ENCODE data around the gene NT5DC2. TPM values are rescaled to one million over a fixed set of nuclear protein-coding genes. Genes with fewer than 3 reads are reported as not detected.

Gene NT5DC2
- total RNA-seq, 2 experiments from 2014 or later: 53.8 to 61.7 TPM

GRCh38 chr3:52557011-52557960 is 23.6 kb upstream of the NT5DC2 start:
- intact Hi-C loops (cut with micrococcal nuclease): no loop called here

GRCh38 chr3:52555056-52555455 is 21.4 kb upstream of the NT5DC2 start:
- intact Hi-C loops (cut with micrococcal nuclease): no loop called here
- no peak overlapping the region for H3K27ac Mint-ChIP-seq
- peaks cover 24% of the 10 kb centered on the region for H3K36me3 Mint-ChIP-seq (ENCODE audit: low read depth)
- ATAC-seq: no peak
- no peak for TF ChIP-seq CTCF (IDR thresholded peaks at IDR 0.05)
- ChIA-PET POLR2A (interaction anchor here (1.0 kb wide), 1 partner anchor 90 kb away, joined by 3 read pairs; no protein-coding TSS in a partner anchor), CTCF (interaction anchor here (1.0 kb wide), 1 partner anchor 335 kb away, joined by 3 read pairs; no protein-coding TSS in a partner anchor)
- DNase-seq: no peak
- H3K27me3 Mint-ChIP-seq: no peaks in the 10 kb centered on the region
- H3K4me3 Mint-ChIP-seq: no peak overlapping the region
- H3K4me1 Mint-ChIP-seq (ENCODE audit: low read depth): peaks cover 7% of the 10 kb centered on the region
- H3K9me3 Mint-ChIP-seq: no peaks in the 10 kb centered on the region

More at GRCh38 chr3:52557011-52557960, 23.6 kb upstream of the NT5DC2 start:
- TF ChIP-seq CTCF (IDR thresholded peaks at IDR 0.05): no peak
- ChIA-PET CTCF (interaction anchor here (0.9 kb wide), 1 partner anchor 145 kb away, joined by 3 read pairs; no protein-coding TSS in a partner anchor), POLR2A (no interaction called here)
- Mint-ChIP-seq H3K36me3 (ENCODE audit: low read depth) (peaks cover 32% of the 10 kb centered on the region), H3K27me3 (no peaks in the 10 kb centered on the region), H3K27ac (no peak overlapping the region), H3K4me1 (ENCODE audit: low read depth) (peaks cover 7% of the 10 kb centered on the region), H3K4me3 (no peak overlapping the region), H3K9me3 (no peaks in the 10 kb centered on the region)
- DNase-seq (no peak), ATAC-seq (no peak)

GRCh38 chr3:52554026-52554755 is 20.5 kb upstream of the NT5DC2 start:
- ATAC-seq (no peak), DNase-seq (no peak)
- Mint-ChIP-seq H3K4me1 (ENCODE audit: low read depth) (peaks cover 7% of the 10 kb centered on the region), H3K36me3 (ENCODE audit: low read depth) (peaks cover 18% of the 10 kb centered on the region), H3K27ac (no peak overlapping the region), H3K4me3 (no peak overlapping the region), H3K9me3 (no peaks in the 10 kb centered on the region), H3K27me3 (no peaks in the 10 kb centered on the region)
- ChIA-PET POLR2A (interaction anchor here (1.2 kb wide), 1 partner anchor 17 kb away, joined by 3 read pairs; no protein-coding TSS in a partner anchor), CTCF (interaction anchor here (0.7 kb wide), 1 partner anchor 9 kb away, joined by 4 read pairs; no protein-coding TSS in a partner anchor)
- intact Hi-C loops (cut with micrococcal nuclease): no loop called here
- no peak for TF ChIP-seq CTCF (IDR thresholded peaks at IDR 0.05)

GRCh38 chr3:52552089-52552488 is 18.4 kb upstream of the NT5DC2 start:
- ChIA-PET POLR2A (interaction anchor here (0.8 to 1.1 kb wide), 2 partner anchors 9 to 219 kb away, joined by 3 read pairs; partner anchors contain the start of gene NEK4), CTCF (interaction anchor here (1.1 to 1.4 kb wide), 3 partner anchors 9 to 11 kb away, joined by 3 to 4 read pairs (median 4); no protein-coding TSS in a partner anchor)
- DNase-seq (no peak), ATAC-seq (no peak)
- intact Hi-C loops (cut with micrococcal nuclease): no loop called here
- no peak for TF ChIP-seq CTCF (IDR thresholded peaks at IDR 0.05)
- Mint-ChIP-seq H3K27me3 (no peaks in the 10 kb centered on the region), H3K4me3 (no peak overlapping the region), H3K4me1 (ENCODE audit: low read depth) (peaks cover 7% of the 10 kb centered on the region), H3K9me3 (no peaks in the 10 kb centered on the region), H3K36me3 (ENCODE audit: low read depth) (peaks cover 19% of the 10 kb centered on the region), H3K27ac (peak overlapping the region; percentile 14)

All from activated CD8-positive, alpha-beta T cell treated with anti-CD3 and anti-CD28 coated beads for 36 hours (primary cell).